Activated T-cell treated with anti-CD3 and anti-CD28 coated beads, Interleukin-2, amount 50 U/mL, for 72 hours (primary cell): ENCODE measurements around the gene BCR. TPM values are rescaled to one million over a fixed set of nuclear protein-coding genes. Genes with fewer than 3 reads are reported as not detected.

Experiments used
- ATAC-seq, 2 donors: fragments of 150-1000 bp; cut with Tn5 transposase; replicated peaks in 1 of 2; 2 replicates each; pipeline ENCODE4 v1.10.0; 2021; ENCODE audit warnings: moderate library complexity in 2 of 2, mild to moderate bottlenecking in 1 of 2
- DNase-seq, 2 donors: peaks; one replicate each; pipeline ENCODE4 v3.0.0; 2021 to 2022; ENCODE audit warnings: mixed read lengths in 1 of 2
- H3K27ac Mint-ChIP-seq: one replicate; pipeline ENCODE4 v1.8.0; 2022; ENCODE audit warnings: mild to moderate bottlenecking, moderate library complexity, mixed read lengths
- H3K27me3 Mint-ChIP-seq: one replicate; pipeline ENCODE4 v1.8.0; 2022; ENCODE audit warnings: low read depth, mixed read lengths
- H3K36me3 Mint-ChIP-seq, 2 donors: one replicate each; pipeline ENCODE4 v1.8.0; 2022; ENCODE audit warnings: mixed read lengths in 2 of 2, mild to moderate bottlenecking in 1 of 2; ENCODE audit not compliant: insufficient read depth in 2 of 2
- H3K4me1 Mint-ChIP-seq: one replicate; pipeline ENCODE4 v1.8.0; 2022; ENCODE audit warnings: low read depth, mixed read lengths
- H3K4me3 Mint-ChIP-seq, 2 donors: one replicate each; pipeline ENCODE4 v1.8.0; 2022; ENCODE audit warnings: mild to moderate bottlenecking in 2 of 2, mixed read lengths in 2 of 2, moderate library complexity in 2 of 2
- H3K9me3 Mint-ChIP-seq, 2 donors: one replicate each; pipeline ENCODE4 v1.8.0; 2022; ENCODE audit warnings: mixed read lengths in 2 of 2
- total RNA-seq, 2 donors: library from RNA; stranded (reverse); gene quantifications; one replicate each; pipeline ENCODE4 v1.2.3, GENCODE V29; 2022

Gene BCR
- total RNA-seq, 2 donors from 2014 or later = 40.3 to 50.0 TPM

GRCh38 chr22:23261900-23262450, 81.7 kb downstream of the BCR start:
- no peaks in the 10 kb centered on the region for H3K4me1 Mint-ChIP-seq
- no peaks in the 10 kb centered on the region for H3K9me3 Mint-ChIP-seq
- ATAC-seq (no peak), DNase-seq (no peak)
- no peak overlapping the region for H3K27ac Mint-ChIP-seq
- no peaks in the 10 kb centered on the region for H3K27me3 Mint-ChIP-seq
- H3K4me3 Mint-ChIP-seq = no peak overlapping the region
- H3K36me3 Mint-ChIP-seq = no peaks in the 10 kb centered on the region

- no peaks in the 10 kb centered on the region for H3K27me3 Mint-ChIP-seq
- H3K36me3 Mint-ChIP-seq = no peaks in the 10 kb centered on the region
- H3K4me1 Mint-ChIP-seq = no peaks in the 10 kb centered on the region
- ATAC-seq (no peak), DNase-seq (no peak)
- H3K4me3 Mint-ChIP-seq = no peak overlapping the region
- no peak overlapping the region for H3K27ac Mint-ChIP-seq
- no peaks in the 10 kb centered on the region for H3K9me3 Mint-ChIP-seq
Observed at GRCh38 chr22:23262518-23263332, 82.4 kb downstream of the BCR start.

DNA sequence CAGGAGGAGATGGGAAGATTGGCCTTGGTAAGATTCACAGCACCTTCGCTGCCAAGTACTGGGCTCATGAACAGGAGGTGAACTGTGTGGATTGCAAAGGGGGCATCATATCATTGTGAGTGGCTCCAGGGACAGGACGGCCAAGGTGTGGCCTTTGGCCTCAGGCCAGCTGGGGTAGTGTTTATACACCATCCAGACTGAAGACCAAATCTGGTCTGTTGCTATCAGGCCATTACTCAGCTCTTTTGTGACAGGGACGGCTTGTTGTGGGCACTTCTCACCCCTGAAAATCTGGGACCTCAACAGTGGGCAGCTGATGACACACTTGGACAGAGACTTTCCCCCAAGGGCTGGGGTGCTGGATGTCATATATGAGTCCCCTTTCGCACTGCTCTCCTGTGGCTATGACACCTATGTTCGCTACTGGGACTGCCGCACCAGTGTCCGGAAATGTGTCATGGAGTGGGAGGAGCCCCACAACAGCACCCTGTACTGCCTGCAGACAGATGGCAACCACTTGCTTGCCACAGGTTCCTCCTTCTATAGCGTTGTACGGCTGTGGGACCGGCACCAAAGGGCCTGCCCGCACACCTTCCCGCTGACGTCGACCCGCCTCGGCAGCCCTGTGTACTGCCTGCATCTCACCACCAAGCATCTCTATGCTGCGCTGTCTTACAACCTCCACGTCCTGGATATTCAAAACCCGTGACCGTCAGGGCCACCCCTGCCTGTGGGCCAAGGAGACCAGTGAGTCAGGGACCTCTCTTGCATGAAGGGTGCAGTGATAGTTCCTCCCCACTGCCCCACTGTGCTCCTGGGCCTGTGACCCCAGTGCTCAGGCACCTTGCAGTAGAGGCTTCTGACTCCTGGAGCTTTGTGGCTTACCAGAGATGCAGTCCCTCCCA, 83.6 kb downstream of the BCR start:
- peak; percentile 45 to 57 for DNase-seq
- Mint-ChIP-seq H3K4me1 (peaks cover 6% of the 10 kb centered on the region), H3K27ac (peak overlapping the region; percentile 16), H3K9me3 (no peaks in the 10 kb centered on the region), H3K36me3 (no peaks in the 10 kb centered on the region), H3K4me3 (no peak overlapping the region), H3K27me3 (no peaks in the 10 kb centered on the region)
- ATAC-seq = peak; percentile 89 to 93

DNA sequence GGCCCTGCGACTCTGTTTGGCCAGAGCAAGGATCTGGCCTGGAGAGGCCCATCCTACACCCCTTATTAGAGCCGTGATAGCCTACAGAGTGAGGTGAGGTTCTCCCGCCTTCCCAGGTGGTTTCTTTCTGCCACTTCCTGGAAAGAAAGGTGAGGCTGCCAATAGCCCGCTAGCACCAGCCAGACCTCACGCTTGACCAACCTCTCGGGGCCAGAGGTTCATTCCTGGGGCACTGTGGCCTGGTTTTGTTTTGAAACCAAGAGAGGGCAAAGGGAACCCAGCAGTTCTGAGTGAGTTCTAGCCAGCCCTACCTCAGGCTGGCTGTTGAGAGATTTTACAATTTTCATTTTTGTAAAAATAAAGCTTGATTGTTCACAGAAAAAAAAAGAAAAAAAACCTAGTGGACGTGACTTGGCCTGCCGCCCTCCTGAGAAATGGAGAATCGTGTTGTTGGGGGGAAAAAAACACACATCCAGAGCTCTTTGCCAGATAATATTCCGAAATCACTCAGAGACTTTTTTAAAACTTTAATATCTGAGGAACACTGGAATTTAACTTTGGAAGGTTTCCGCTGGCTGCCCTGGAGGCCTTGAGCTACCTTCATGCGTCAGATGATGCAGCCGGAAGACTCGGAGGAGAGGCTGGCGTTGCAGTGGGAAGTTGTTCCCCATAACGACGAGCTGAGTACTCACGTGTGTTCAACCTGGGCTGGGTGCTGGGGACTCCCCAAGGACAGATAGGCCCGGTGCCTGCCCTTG, 84.5 kb downstream of the BCR start:
- Mint-ChIP-seq H3K36me3 (no peaks in the 10 kb centered on the region), H3K27ac (peak overlapping the region; percentile 16)

GRCh38 chr22:23265368-23265700, 85.0 kb downstream of the BCR start:
- DNase-seq (no peak), ATAC-seq (no peak)
- no peaks in the 10 kb centered on the region for H3K9me3 Mint-ChIP-seq
- H3K4me1 Mint-ChIP-seq = peaks cover 7% of the 10 kb centered on the region
- no peaks in the 10 kb centered on the region for H3K27me3 Mint-ChIP-seq
- no peak overlapping the region for H3K4me3 Mint-ChIP-seq
- H3K27ac Mint-ChIP-seq = no peak overlapping the region
- no peaks in the 10 kb centered on the region for H3K36me3 Mint-ChIP-seq

More for the DNA sequence above, 84.5 kb downstream of the BCR start:
- DNase-seq (no peak), ATAC-seq (no peak)
- no peak overlapping the region for H3K4me3 Mint-ChIP-seq
- no peaks in the 10 kb centered on the region for H3K27me3 Mint-ChIP-seq
- H3K4me1 Mint-ChIP-seq = peaks cover 7% of the 10 kb centered on the region
- H3K9me3 Mint-ChIP-seq = no peaks in the 10 kb centered on the region

DNA sequence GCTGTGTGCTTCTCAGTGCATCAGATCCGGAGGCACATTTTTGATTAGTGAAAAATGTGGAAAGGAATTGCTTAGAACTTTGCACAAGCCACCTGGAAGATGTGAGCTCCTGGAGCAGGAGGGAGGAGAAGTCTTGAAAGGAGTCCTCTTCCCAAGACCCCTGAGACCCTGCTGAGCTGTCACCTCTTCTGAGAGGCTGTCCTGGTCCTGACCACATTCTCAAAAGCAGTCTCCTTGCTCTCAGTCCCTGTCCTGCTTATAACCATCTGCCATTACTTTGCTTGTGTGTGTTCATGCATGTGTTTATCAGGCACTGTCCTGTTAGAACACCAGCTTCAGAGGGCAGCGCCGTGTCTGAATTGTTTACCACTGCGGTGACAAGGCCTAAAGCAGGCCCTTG, 86.5 kb downstream of the BCR start:
- ATAC-seq (no peak), DNase-seq (no peak)
- Mint-ChIP-seq H3K27ac (no peak overlapping the region), H3K36me3 (peaks cover 0 to 2% of the 10 kb centered on the region in 2 donors), H3K4me3 (no peak overlapping the region), H3K4me1 (peaks cover 7% of the 10 kb centered on the region), H3K9me3 (no peaks in the 10 kb centered on the region), H3K27me3 (no peaks in the 10 kb centered on the region)

DNA sequence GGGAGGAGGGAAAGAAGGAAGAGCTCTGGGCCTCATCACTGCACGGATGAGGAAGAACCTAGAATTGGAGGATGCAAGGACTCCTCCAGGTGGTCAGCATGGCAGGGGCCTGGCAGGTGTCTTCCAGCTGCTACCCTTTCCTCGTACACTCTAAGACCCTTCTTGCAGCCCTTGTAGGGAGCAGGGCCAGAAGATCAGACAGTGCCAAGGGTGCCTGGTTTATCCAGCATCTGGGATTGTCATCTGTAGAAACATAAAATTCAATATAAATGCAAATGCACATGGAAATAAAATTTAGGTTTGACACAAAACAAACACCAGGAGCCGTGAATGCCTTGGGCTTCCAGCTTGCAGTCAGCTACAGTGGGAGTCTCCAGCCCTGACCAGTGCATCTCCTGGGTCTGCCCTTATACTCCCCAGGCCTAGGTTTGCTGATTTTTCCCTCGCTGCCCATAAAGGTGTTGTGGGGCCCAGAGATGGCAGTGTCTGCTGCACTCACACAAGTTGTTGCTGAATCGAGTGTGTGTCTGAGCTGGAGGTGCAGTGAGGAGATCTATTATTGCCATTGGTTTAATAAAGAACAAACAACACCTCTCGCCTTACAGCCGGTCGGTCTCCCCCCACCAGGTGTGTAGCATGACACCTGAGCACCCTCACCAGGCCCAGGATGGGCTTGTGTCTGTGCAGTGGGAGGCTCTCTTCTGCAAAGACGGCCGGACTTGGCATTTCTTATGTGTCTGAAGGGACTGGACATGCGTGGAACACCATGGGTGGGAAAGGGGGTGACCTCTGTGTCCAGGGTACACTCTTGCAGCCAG, 87.1 kb downstream of the BCR start:
- Mint-ChIP-seq H3K27ac (no peak overlapping the region), H3K27me3 (no peaks in the 10 kb centered on the region), H3K36me3 (peaks cover 0 to 2% of the 10 kb centered on the region in 2 donors), H3K4me3 (no peak overlapping the region), H3K4me1 (peaks cover 7% of the 10 kb centered on the region), H3K9me3 (no peaks in the 10 kb centered on the region)
- ATAC-seq (no peak), DNase-seq (no peak)

GRCh38 chr22:23268139-23268712, 87.9 kb downstream of the BCR start:
- no peak overlapping the region for H3K4me3 Mint-ChIP-seq
- peaks cover 7% of the 10 kb centered on the region for H3K4me1 Mint-ChIP-seq
- ATAC-seq = no peak
- no peaks in the 10 kb centered on the region for H3K27me3 Mint-ChIP-seq
- H3K9me3 Mint-ChIP-seq = no peaks in the 10 kb centered on the region
- H3K27ac Mint-ChIP-seq = no peak overlapping the region
- peaks cover 0 to 2% of the 10 kb centered on the region in 2 donors for H3K36me3 Mint-ChIP-seq
- no peak for DNase-seq

GRCh38 chr22:23268877-23269276, 88.6 kb downstream of the BCR start:
- Mint-ChIP-seq H3K4me3 (no peak overlapping the region), H3K27me3 (no peaks in the 10 kb centered on the region), H3K36me3 (peaks cover 0 to 2% of the 10 kb centered on the region in 2 donors), H3K9me3 (no peaks in the 10 kb centered on the region), H3K4me1 (peaks cover 7% of the 10 kb centered on the region), H3K27ac (no peak overlapping the region)
- no peak for DNase-seq
- ATAC-seq = peak; percentile 17 to 37

GRCh38 chr22:23269441-23270211, 89.3 kb downstream of the BCR start:
- no peaks in the 10 kb centered on the region for H3K9me3 Mint-ChIP-seq
- no peak for DNase-seq
- peaks cover 0 to 2% of the 10 kb centered on the region in 2 donors for H3K36me3 Mint-ChIP-seq
- H3K4me3 Mint-ChIP-seq = no peak overlapping the region
- H3K4me1 Mint-ChIP-seq = peaks cover 7% of the 10 kb centered on the region
- H3K27ac Mint-ChIP-seq = no peak overlapping the region
- no peaks in the 10 kb centered on the region for H3K27me3 Mint-ChIP-seq
- no peak for ATAC-seq

DNA sequence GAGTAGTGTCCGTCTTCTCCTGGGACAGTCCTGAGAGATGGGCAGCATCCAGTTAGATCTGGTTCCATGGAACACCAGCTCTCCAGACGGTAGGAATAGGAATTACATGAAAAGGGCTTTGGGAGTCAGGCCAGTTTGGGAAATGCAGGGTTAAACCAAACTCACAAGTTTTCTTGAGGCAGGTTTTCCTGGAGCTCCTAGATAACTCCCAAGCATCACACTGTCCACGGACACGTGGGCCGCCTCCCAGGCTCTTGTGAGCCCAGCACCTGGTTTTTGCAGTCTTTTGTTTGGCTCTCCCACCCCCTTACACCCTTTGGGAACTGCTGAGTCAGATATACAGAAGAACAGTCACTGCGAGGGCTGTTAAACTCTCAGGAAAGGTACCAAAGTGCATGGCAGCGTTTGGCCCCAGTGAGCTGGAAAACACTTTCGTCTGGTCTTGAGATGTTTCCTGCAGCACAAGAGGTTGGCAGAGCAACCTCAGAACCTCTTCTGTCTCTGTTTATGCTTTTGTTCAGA, 90.0 kb downstream of the BCR start:
- no peaks in the 10 kb centered on the region for H3K9me3 Mint-ChIP-seq
- H3K4me3 Mint-ChIP-seq = no peak overlapping the region
- no peak overlapping the region for H3K27ac Mint-ChIP-seq
- H3K27me3 Mint-ChIP-seq = no peaks in the 10 kb centered on the region
- no peak for DNase-seq
- no peak for ATAC-seq
- peaks cover 0 to 2% of the 10 kb centered on the region in 2 donors for H3K36me3 Mint-ChIP-seq
- peaks cover 7% of the 10 kb centered on the region for H3K4me1 Mint-ChIP-seq
